HepG2 (cell line): ENCODE measurements around the gene CTRB2. TPM values are rescaled to one million over a fixed set of nuclear protein-coding genes. Genes with fewer than 3 reads are reported as not detected.

ENCODE experiments used
- CBFB ChIP-seq: sonication (generic); formaldehyde crosslinking; IDR thresholded peaks from 2 replicates; pipeline ENCODE4 v1.4.0; 2020; ENCODE audit warnings: missing genetic modification reagents
- CEBPG ChIP-seq: IDR thresholded peaks from 2 replicates; pipeline ENCODE4 v1.6.1; 2016
- CENPBD1 ChIP-seq: sonication (generic); formaldehyde crosslinking; IDR thresholded peaks from 2 replicates; pipeline ENCODE4 v1.8.0; 2022; ENCODE audit warnings: missing genetic modification reagents, low read depth, mild to moderate bottlenecking, borderline replicate concordance
- E2F2 ChIP-seq: sonication (generic); formaldehyde crosslinking; IDR thresholded peaks from 2 replicates; pipeline ENCODE4 v1.4.0; 2020; ENCODE audit warnings: missing genetic modification reagents, borderline replicate concordance
- IRF1 ChIP-seq: sonication (generic); formaldehyde crosslinking; IDR thresholded peaks from 2 replicates; pipeline ENCODE4 v1.4.0; 2020; ENCODE audit warnings: low read depth, mild to moderate bottlenecking, missing genetic modification reagents
- KDM4B ChIP-seq: sonication (generic); formaldehyde crosslinking; IDR thresholded peaks from 2 replicates; pipeline ENCODE4 v1.4.0; 2020; ENCODE audit warnings: missing genetic modification reagents
- NFE2 ChIP-seq: sonication (generic); formaldehyde crosslinking; IDR thresholded peaks from 2 replicates; pipeline ENCODE4 v1.4.0; 2020; ENCODE audit warnings: missing genetic modification reagents
- NFRKB ChIP-seq: fragments of 450-650 bp; IDR thresholded peaks from 2 replicates; pipeline ENCODE4 v1.6.1; 2017
- NFYC ChIP-seq: IDR thresholded peaks from 2 replicates; pipeline ENCODE4 v1.6.1; 2016; ENCODE audit warnings: missing genetic modification reagents, missing compliant biosample characterization
- SKIL ChIP-seq: sonication (generic); formaldehyde crosslinking; IDR thresholded peaks from 2 replicates; pipeline ENCODE4 v1.8.0; 2022; ENCODE audit warnings: missing genetic modification reagents, mild to moderate bottlenecking, moderate library complexity, borderline replicate concordance
- STAG1 ChIP-seq: sonication (generic); formaldehyde crosslinking; IDR thresholded peaks from 2 replicates; pipeline ENCODE4 v1.4.0; 2020; ENCODE audit warnings: missing genetic modification reagents
- ZFAT ChIP-seq: sonication (generic); formaldehyde crosslinking; conservative IDR thresholded peaks from 2 replicates; pipeline ENCODE4 v1.8.1; 2023; ENCODE audit warnings: missing genetic modification reagents, inconsistent platforms
- ZFP36L2 ChIP-seq: sonication (generic); formaldehyde crosslinking; IDR thresholded peaks from 2 replicates; pipeline ENCODE4 v1.4.0; 2020; ENCODE audit warnings: missing genetic modification reagents
- ZFX ChIP-seq: sonication (generic); formaldehyde crosslinking; IDR thresholded peaks from 2 replicates; pipeline ENCODE4 v1.4.0; 2020; ENCODE audit warnings: mild to moderate bottlenecking, low read depth, missing genetic modification reagents, moderate library complexity
- ZNF235 ChIP-seq: sonication (generic); formaldehyde crosslinking; IDR thresholded peaks from 2 replicates; pipeline ENCODE4 v1.8.1; 2023; ENCODE audit warnings: mild to moderate bottlenecking, missing genetic modification reagents, borderline replicate concordance
- ZNF253 ChIP-seq: sonication (generic); formaldehyde crosslinking; IDR thresholded peaks from 2 replicates; pipeline ENCODE4 v1.8.0; 2022; ENCODE audit warnings: mild to moderate bottlenecking, missing genetic modification reagents, borderline replicate concordance
- ZNF318 ChIP-seq: sonication (generic); formaldehyde crosslinking; IDR thresholded peaks from 2 replicates; pipeline ENCODE4 v1.4.0; 2020; ENCODE audit warnings: mild to moderate bottlenecking, missing genetic modification reagents
- ZNF354B ChIP-seq: sonication (generic); formaldehyde crosslinking; IDR thresholded peaks from 2 replicates; pipeline ENCODE4 v1.8.0; 2022; ENCODE audit warnings: mild to moderate bottlenecking, missing genetic modification reagents
- ZNF605 ChIP-seq: sonication (generic); formaldehyde crosslinking; IDR thresholded peaks from 2 replicates; pipeline ENCODE4 v1.8.0; 2022; ENCODE audit warnings: mild to moderate bottlenecking, missing genetic modification reagents
- polyA plus RNA-seq, 8 experiments: library from polyadenylated mRNA; depleted of rRNA in 3 of 8; stranded (reverse) in 7 of 8; unstranded in 1 of 8; fragments of >200 nt; fragmentation: Illumina TruSeq in 4 of 8; extraction: Trizol in 4 of 8; gene quantifications; 2 replicates each; pipeline versions ENCODE4 v1.2.1 to v1.2.3, GENCODE V29; 2011 to 2016; ENCODE audit warnings: low read depth in 4 of 8, missing spikeins in 1 of 8, mixed read lengths in 1 of 8; ENCODE audit not compliant: insufficient read depth in 1 of 8
- total RNA-seq, 5 experiments: library from RNA; depleted of rRNA; stranded (reverse); fragments of >200 nt; fragmentation: Illumina TruSeq; extraction: Trizol; gene quantifications; 2 replicates each; pipeline ENCODE4 v1.2.3, GENCODE V29; 2016; ENCODE audit warnings: low read depth in 1 of 5

CTRB2 gene
- total and polyA plus RNA-seq, 2 of the 13 experiments (the other 11 are each of a cell fraction or from before 2014, with no cell fraction given), result 0.13 TPM; not detected in 1

- TF ChIP-seq CENPBD1 (CRISPR knock-in tag), result no peak
- TF ChIP-seq E2F2, result no peak
- TF ChIP-seq ZFAT, result no peak
- TF ChIP-seq NFRKB, result no peak
- TF ChIP-seq IRF1 (CRISPR knock-in tag), result no peak
- no peak for TF ChIP-seq ZNF318 (CRISPR knock-in tag)
- TF ChIP-seq NFE2 (CRISPR knock-in tag), result no peak
- no peak for TF ChIP-seq ZNF354B
- peak; percentile 82 for TF ChIP-seq ZFX (CRISPR knock-in tag)
- TF ChIP-seq KDM4B (CRISPR knock-in tag), result no peak
- TF ChIP-seq ZNF253, result no peak
- TF ChIP-seq SKIL (CRISPR knock-in tag), result no peak
- 0 out of 2 replicates have a peak, but pooled peaks have one; percentile 1 for TF ChIP-seq STAG1 (CRISPR knock-in tag)
- TF ChIP-seq NFYC (CRISPR knock-in tag), result no peak
- TF ChIP-seq ZNF235 (CRISPR knock-in tag), result 0 out of 2 replicates have a peak, but pooled peaks have one; percentile 50
- TF ChIP-seq CEBPG (CRISPR knock-in tag), result no peak
- 0 out of 2 replicates have a peak, but pooled peaks have one; percentile 20 for TF ChIP-seq CBFB (CRISPR knock-in tag)
- TF ChIP-seq ZFP36L2, result no peak
- TF ChIP-seq ZNF605 (CRISPR knock-in tag), result peak; percentile 31; the same call in 1 of the 2 replicates
Observed at GRCh38 chr16:75250809-75251279, 43.9 kb upstream of the CTRB2 start (continued).
